Mesenchymal stem cell (in vitro differentiated cells and primary cell): ENCODE measurements around the gene LNX1.

Source experiments
- DNase-seq: peaks from one replicate; pipeline ENCODE4 v3.0.0-alpha.2; 2013
- H2AFZ ChIP-seq: one replicate; pipeline ENCODE4 v1.6.1; 2013; ENCODE audit warnings: low read depth, mild to moderate bottlenecking, control low read depth, inconsistent platforms, low read length, moderate library complexity
- H2AK5ac ChIP-seq: 2 replicates; pipeline ENCODE4 v1.6.1; 2013; ENCODE audit warnings: low read length, moderate library complexity, mild to moderate bottlenecking, inconsistent platforms; ENCODE audit not compliant: severe bottlenecking
- H2BK120ac ChIP-seq: one replicate; pipeline ENCODE4 v1.6.1; 2013; ENCODE audit warnings: low read depth, mild to moderate bottlenecking, inconsistent platforms, low read length, moderate library complexity
- H2BK12ac ChIP-seq, 2 experiments: one replicate each; pipeline ENCODE4 v1.6.1; 2013; ENCODE audit warnings: inconsistent platforms in 2 of 2, low read length in 2 of 2, mild to moderate bottlenecking in 2 of 2, moderate library complexity in 2 of 2, control low read depth in 1 of 2
- H2BK15ac ChIP-seq: one replicate; pipeline ENCODE4 v1.6.1; 2013; ENCODE audit warnings: mild to moderate bottlenecking, low read depth, inconsistent platforms; ENCODE audit not compliant: poor library complexity, severe bottlenecking
- H2BK5ac ChIP-seq: 2 replicates; pipeline ENCODE4 v1.6.1; 2013; ENCODE audit warnings: low read depth, mild to moderate bottlenecking, low read length, control low read depth, inconsistent platforms; ENCODE audit not compliant: poor library complexity, severe bottlenecking
- H3K14ac ChIP-seq, 2 experiments: one replicate each; pipeline ENCODE4 v1.6.1; 2013; ENCODE audit warnings: inconsistent platforms in 2 of 2, low read length in 2 of 2, control low read depth in 1 of 2, mild to moderate bottlenecking in 1 of 2, moderate library complexity in 1 of 2
- H3K18ac ChIP-seq, 2 experiments: one replicate each; pipeline ENCODE4 v1.6.1; 2013; ENCODE audit warnings: inconsistent platforms in 2 of 2, low read length in 2 of 2, control low read depth in 1 of 2, low read depth in 1 of 2, mild to moderate bottlenecking in 1 of 2
- H3K23ac ChIP-seq, 2 experiments: one replicate each; pipeline ENCODE4 v1.6.1; 2013; ENCODE audit warnings: inconsistent platforms in 2 of 2, low read length in 2 of 2, mild to moderate bottlenecking in 2 of 2, moderate library complexity in 2 of 2, control low read depth in 1 of 2
- H3K27ac ChIP-seq: 2 replicates; pipeline ENCODE4 v1.5.1; 2013; ENCODE audit warnings: mild to moderate bottlenecking, moderate library complexity, low read length, control low read depth, inconsistent platforms; ENCODE audit not compliant: poor library complexity, severe bottlenecking
- H3K27me3 ChIP-seq, 2 experiments: 2 replicates each; pipeline versions ENCODE4 v1.6.1 to v1.7.0; 2013; ENCODE audit warnings: low read length in 2 of 2, mild to moderate bottlenecking in 2 of 2, moderate library complexity in 2 of 2, control low read depth in 1 of 2, inconsistent platforms in 1 of 2; ENCODE audit not compliant: control insufficient read depth in 1 of 2, insufficient read depth in 1 of 2
- H3K36me3 ChIP-seq, 2 experiments: 2 replicates each; pipeline versions ENCODE4 v1.6.1 to v1.7.0; 2013; ENCODE audit warnings: low read length in 2 of 2, control low read depth in 1 of 2, inconsistent platforms in 1 of 2, low read depth in 1 of 2, mild to moderate bottlenecking in 1 of 2; ENCODE audit not compliant: insufficient read depth in 2 of 2, control insufficient read depth in 1 of 2
- H3K4ac ChIP-seq, 2 experiments: one replicate each; pipeline ENCODE4 v1.6.1; 2013; ENCODE audit warnings: inconsistent platforms in 2 of 2, low read length in 2 of 2, mild to moderate bottlenecking in 2 of 2, moderate library complexity in 2 of 2, control low read depth in 1 of 2, low read depth in 1 of 2
- H3K4me1 ChIP-seq: 2 replicates; pipeline ENCODE4 v1.6.1; 2013; ENCODE audit warnings: low read depth, low read length, control low read depth; ENCODE audit not compliant: control insufficient read depth, insufficient read depth
- H3K4me2 ChIP-seq: 2 replicates; pipeline ENCODE4 v1.6.1; 2013; ENCODE audit warnings: low read length, mild to moderate bottlenecking, inconsistent platforms; ENCODE audit not compliant: poor library complexity, severe bottlenecking
- H3K4me3 ChIP-seq, 2 experiments: 2 replicates each; pipeline versions ENCODE4 v1.5.1 to v1.7.0; 2013; ENCODE audit warnings: low read length in 2 of 2, mild to moderate bottlenecking in 2 of 2, control low read depth in 1 of 2, low read depth in 1 of 2; ENCODE audit not compliant: insufficient read depth in 1 of 2
- H3K79me1 ChIP-seq: replicated peaks from 2 replicates; pipeline ENCODE4 v1.6.1; 2013; ENCODE audit warnings: mild to moderate bottlenecking, control low read depth, low read length, inconsistent platforms; ENCODE audit not compliant: poor library complexity, severe bottlenecking
- H3K9ac ChIP-seq: 2 replicates; pipeline ENCODE4 v1.7.0; 2013; ENCODE audit warnings: mild to moderate bottlenecking, low read length, moderate library complexity
- H3K9me3 ChIP-seq: 2 replicates; pipeline ENCODE4 v1.7.0; 2013; ENCODE audit warnings: mild to moderate bottlenecking, low read length; ENCODE audit not compliant: control insufficient read depth
- H4K8ac ChIP-seq: one replicate; pipeline ENCODE4 v1.6.1; 2013; ENCODE audit warnings: inconsistent platforms, mild to moderate bottlenecking, low read length, moderate library complexity
- H4K91ac ChIP-seq: one replicate; pipeline ENCODE4 v1.6.1; 2013; ENCODE audit warnings: mild to moderate bottlenecking, low read length, inconsistent platforms
- WGBS: methylation state at CpG from one replicate; pipeline ENCODE4 v1.1.7; 2013; ENCODE audit warnings: mixed read lengths; 5-methylcytosine and 5-hydroxymethylcytosine counted together

LNX1 gene

DNA sequence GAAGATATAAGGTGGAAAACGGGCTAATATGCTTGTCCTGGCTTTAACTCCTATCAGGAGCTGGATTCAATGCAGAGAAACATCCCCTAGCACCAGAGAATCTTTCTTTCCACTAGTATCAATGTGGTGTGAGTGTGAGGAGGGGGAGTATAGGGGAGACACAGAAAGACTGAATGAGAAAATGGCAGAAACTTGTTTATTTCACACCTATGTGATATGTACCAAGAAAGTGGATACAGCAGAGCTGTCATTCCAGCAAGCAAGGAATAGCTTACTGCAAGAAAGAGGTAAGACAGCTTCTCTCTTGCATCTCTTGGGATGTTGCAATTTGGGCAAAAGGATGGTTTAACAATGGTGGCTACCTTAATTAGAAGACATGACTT is 105.6 kb downstream of the LNX1 start:
- no peak overlapping the region for H4K91ac ChIP-seq
- H2BK12ac ChIP-seq = no peak overlapping the region
- no peak overlapping the region for H3K18ac ChIP-seq
- no peaks in the 10 kb centered on the region for H3K79me1 ChIP-seq
- H2BK5ac ChIP-seq = no peak overlapping the region
- WGBS = no CpG with 5 or more reads among the region's 1 CpG
- no peak overlapping the region for H3K14ac ChIP-seq
- H2BK15ac ChIP-seq = no peak overlapping the region
- H3K9ac ChIP-seq = no peak overlapping the region
- no peak overlapping the region for H3K4me3 ChIP-seq
- no peak overlapping the region for H2BK120ac ChIP-seq
- H3K4ac ChIP-seq = peak overlapping the region in 1 of 2 experiments; percentile 64
- H3K27me3 ChIP-seq = peaks cover 0 to 6% of the 10 kb centered on the region in 2 experiments
- no peaks in the 10 kb centered on the region for H3K36me3 ChIP-seq
- no peak for DNase-seq
- H2AFZ ChIP-seq = no peak overlapping the region
- H3K4me1 ChIP-seq = no peaks in the 10 kb centered on the region
- no peak overlapping the region for H4K8ac ChIP-seq
- H2AK5ac ChIP-seq = no peak overlapping the region
- no peak overlapping the region for H3K23ac ChIP-seq
- no peak overlapping the region for H3K4me2 ChIP-seq
- no peaks in the 10 kb centered on the region for H3K9me3 ChIP-seq
- H3K27ac ChIP-seq = no peak overlapping the region

DNA sequence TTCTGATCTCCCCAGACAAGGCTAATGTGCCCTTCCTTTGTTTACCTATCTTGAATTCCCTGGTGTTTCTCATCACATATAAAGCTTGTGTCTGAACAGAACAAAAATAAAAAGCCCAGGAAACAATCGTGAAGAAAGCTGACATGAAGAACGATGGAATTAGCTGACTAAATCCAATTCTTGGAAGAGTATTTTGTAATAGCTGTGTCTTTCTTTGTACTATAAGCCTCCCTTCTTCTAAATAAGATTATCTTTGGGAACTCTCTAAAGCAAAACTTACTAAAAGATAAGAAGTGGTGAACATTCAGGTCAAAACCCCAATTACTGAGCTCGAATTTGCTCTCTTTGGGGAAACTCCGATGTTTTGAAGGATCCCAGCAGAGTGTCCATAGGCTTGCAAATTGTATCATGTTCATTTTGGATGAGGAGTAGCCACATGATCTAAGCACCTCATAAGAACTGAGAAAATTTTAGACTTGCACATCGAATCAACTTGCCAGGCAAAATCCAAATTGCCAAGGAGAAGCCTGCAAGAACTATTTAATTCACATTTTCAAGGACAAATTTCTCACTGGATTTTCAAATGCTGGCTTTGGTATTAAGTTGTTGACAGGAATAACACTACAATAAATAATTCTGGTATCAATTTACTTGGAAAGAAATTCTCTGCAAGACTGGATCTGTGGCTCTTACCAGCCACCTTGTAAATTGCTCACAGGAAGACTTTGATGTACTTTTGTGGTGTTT is 106.2 kb downstream of the LNX1 start:
- Histone ChIP-seq H3K23ac (no peak overlapping the region), H3K4me3 (no peak overlapping the region), H3K27ac (no peak overlapping the region), H2BK12ac (no peak overlapping the region), H2BK15ac (no peak overlapping the region), H2BK5ac (no peak overlapping the region), H3K14ac (no peak overlapping the region), H3K9ac (peak overlapping the region; percentile 44), H4K91ac (no peak overlapping the region), H3K4me1 (no peaks in the 10 kb centered on the region), H3K4me2 (no peak overlapping the region), H3K9me3 (no peaks in the 10 kb centered on the region), H3K79me1 (no peaks in the 10 kb centered on the region), H3K4ac (no peak overlapping the region), H3K27me3 (peaks cover 0 to 6% of the 10 kb centered on the region in 2 experiments), H2AK5ac (no peak overlapping the region), H2AFZ (no peak overlapping the region), H3K18ac (peak overlapping the region in 1 of 2 experiments; percentile 75), H3K36me3 (no peaks in the 10 kb centered on the region), H2BK120ac (no peak overlapping the region), H4K8ac (no peak overlapping the region)
- WGBS = 81% methylated on average over 2 of the region's 5 CpGs
- DNase-seq = peak; percentile 13

DNA sequence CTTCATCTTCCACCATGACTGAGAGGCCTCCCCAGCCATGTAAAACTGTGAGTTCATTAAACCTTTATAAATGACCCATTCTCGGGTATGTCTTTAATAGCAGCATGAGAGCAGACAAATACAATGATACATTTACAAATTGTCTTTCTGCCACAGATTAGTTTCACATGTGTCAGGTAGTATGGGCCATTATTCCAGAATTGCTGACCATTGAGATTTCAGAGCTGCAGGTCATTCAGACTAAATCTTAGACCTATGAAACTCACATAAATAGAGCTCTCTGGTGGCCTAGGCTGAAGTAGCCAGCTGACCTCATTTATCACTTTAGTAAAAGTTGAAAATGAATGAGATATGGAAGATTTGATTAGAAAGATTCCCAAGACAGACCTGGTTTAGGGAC is 108.0 kb downstream of the LNX1 start:
- Histone ChIP-seq H3K27me3 (peaks cover 0 to 6% of the 10 kb centered on the region in 2 experiments), H2BK5ac (no peak overlapping the region), H3K23ac (no peak overlapping the region), H2BK120ac (no peak overlapping the region), H3K14ac (no peak overlapping the region), H3K18ac (no peak overlapping the region), H3K4me1 (peaks cover 1% of the 10 kb centered on the region), H2AFZ (no peak overlapping the region), H3K79me1 (no peaks in the 10 kb centered on the region), H4K91ac (no peak overlapping the region), H3K4me2 (no peak overlapping the region), H3K4ac (no peak overlapping the region), H3K9me3 (no peaks in the 10 kb centered on the region), H4K8ac (no peak overlapping the region), H3K36me3 (no peaks in the 10 kb centered on the region), H2AK5ac (no peak overlapping the region), H2BK15ac (no peak overlapping the region), H3K9ac (no peak overlapping the region), H3K4me3 (no peak overlapping the region), H3K27ac (no peak overlapping the region), H2BK12ac (no peak overlapping the region)
- 100% methylated on average over 1 of the region's 1 CpG for WGBS
- no peak for DNase-seq

DNA sequence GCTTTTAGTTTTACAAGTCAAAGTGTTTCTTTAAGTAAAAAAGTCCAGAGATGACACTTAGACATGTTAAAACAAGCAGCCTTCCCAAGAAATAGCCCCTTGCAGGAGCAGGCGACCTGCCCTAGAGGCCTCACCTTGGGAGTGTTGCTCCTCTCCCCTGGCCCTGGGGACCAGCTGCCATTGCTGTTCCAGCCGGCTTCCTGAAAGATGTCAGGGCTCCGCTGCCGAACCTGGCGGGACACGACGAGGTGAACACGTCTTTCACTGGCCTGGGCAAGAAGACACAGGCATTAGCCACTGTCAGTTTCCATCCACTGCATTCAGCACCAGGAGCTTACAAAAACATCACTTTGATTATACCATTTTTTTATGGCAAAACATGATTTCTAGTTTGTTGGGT is 109.7 kb downstream of the LNX1 start:
- H2AFZ ChIP-seq = no peak overlapping the region
- no peaks in the 10 kb centered on the region for H3K36me3 ChIP-seq
- H3K9me3 ChIP-seq = no peaks in the 10 kb centered on the region
- peaks cover 1% of the 10 kb centered on the region for H3K4me1 ChIP-seq
- H3K9ac ChIP-seq = no peak overlapping the region
- no peaks in the 10 kb centered on the region for H3K79me1 ChIP-seq
- H3K4me2 ChIP-seq = no peak overlapping the region
- H2BK15ac ChIP-seq = no peak overlapping the region
- WGBS = 96% methylated on average over 8 of the region's 8 CpGs
- no peak overlapping the region for H3K27ac ChIP-seq
- no peak overlapping the region for H3K23ac ChIP-seq
- no peak overlapping the region for H4K8ac ChIP-seq
- H3K4ac ChIP-seq = no peak overlapping the region
- H2BK120ac ChIP-seq = no peak overlapping the region
- DNase-seq = no peak
- H4K91ac ChIP-seq = peak overlapping the region; percentile 34
- H2BK12ac ChIP-seq = peak overlapping the region in 1 of 2 experiments; percentile 79
- peaks cover 0 to 6% of the 10 kb centered on the region in 2 experiments for H3K27me3 ChIP-seq
- no peak overlapping the region for H2AK5ac ChIP-seq
- peak overlapping the region in 1 of 2 experiments; percentile 30 for H3K14ac ChIP-seq
- H2BK5ac ChIP-seq = no peak overlapping the region
- H3K18ac ChIP-seq = no peak overlapping the region
- no peak overlapping the region for H3K4me3 ChIP-seq
